GM19324 (cell line): ENCODE data around the gene FMNL1.
"Not testable (repeated sequence)": the region's sequence is repeated elsewhere in the genome, so short reads cannot be mapped to it uniquely, and the experiment has no call there.

Experiments
- ATAC-seq: cut with Tn5 transposase; IDR thresholded peaks from one replicate; pipeline ENCODE4 v1.9.1; 2021; ENCODE audit warnings: mild to moderate bottlenecking, moderate library complexity; ENCODE audit not compliant: unreplicated experiment, low FRiP score

FMNL1 gene

GRCh38 chr17:45221081-45222013, at the start of gene FMNL1:
FMNL1 (plus strand) TSS chr17:45221885; CDS start chr17:45222125, 240 bp downstream.
- ATAC-seq: no peak

GRCh38 chr17:45172232-45172540, 49.5 kb upstream of the FMNL1 start:
- ATAC-seq: no peak

- peak; percentile 51 for ATAC-seq
These were observed 49.0 kb upstream of the FMNL1 start for GRCh38 chr17:45172541-45173286.

- ATAC-seq: no peak
These were observed 45.9 kb upstream of the FMNL1 start for GRCh38 chr17:45175759-45176115.

GRCh38 chr17:45177563-45177962, 44.1 kb upstream of the FMNL1 start:
- no peak for ATAC-seq

GRCh38 chr17:45184144-45184543, 37.5 kb upstream of the FMNL1 start:
- ATAC-seq: no peak

- ATAC-seq: no peak
These were observed 34.8 kb upstream of the FMNL1 start for GRCh38 chr17:45186801-45187354.

GRCh38 chr17:45189009-45189408, 32.7 kb upstream of the FMNL1 start:
- ATAC-seq: no peak

- no peak for ATAC-seq
These were observed 31.0 kb upstream of the FMNL1 start for GRCh38 chr17:45190503-45191255.

GRCh38 chr17:45195424-45195823, 26.3 kb upstream of the FMNL1 start:
- no peak for ATAC-seq

GRCh38 chr17:45197108-45197507, 24.6 kb upstream of the FMNL1 start:
- ATAC-seq: no peak

GRCh38 chr17:45197555-45198334, 23.9 kb upstream of the FMNL1 start:
- ATAC-seq: peak; percentile 77

- ATAC-seq: no peak
These were observed 21.0 kb upstream of the FMNL1 start for GRCh38 chr17:45200701-45201100.

- ATAC-seq: no peak
These were observed 20.2 kb upstream of the FMNL1 start for GRCh38 chr17:45201457-45201856.

- not testable (repeated sequence) for ATAC-seq
These were observed 19.8 kb upstream of the FMNL1 start for GRCh38 chr17:45201880-45202279.

- ATAC-seq: no peak
These were observed 2.6 kb upstream of the FMNL1 start for GRCh38 chr17:45218895-45219661.

- no peak for ATAC-seq
These were observed 1.6 kb upstream of the FMNL1 start for GRCh38 chr17:45220079-45220478.

- ATAC-seq: no peak
These were observed 266 bp downstream of the FMNL1 start for GRCh38 chr17:45222014-45222288.

- no peak for ATAC-seq
These were observed 757 bp downstream of the FMNL1 start for GRCh38 chr17:45222289-45222995.
